Ascending aorta (tissue), 2 donors: ENCODE results near the gene FAM107B. TPM values are rescaled to one million over a fixed set of nuclear protein-coding genes. Genes with fewer than 3 reads are reported as not detected.

Experiments
- DNase-seq, 2 donors: peaks; one replicate each; pipeline ENCODE4 v3.0.0-alpha.2; 2019; ENCODE audit warnings: low spot score in 2 of 2
- H3K27ac ChIP-seq, 2 donors: fragments of 200-600 bp; sonication (generic); one replicate each; pipeline ENCODE4 v1.5.1; 2016 to 2017; ENCODE audit warnings: mild to moderate bottlenecking in 1 of 2
- H3K27me3 ChIP-seq: fragments of 200-600 bp; sonication (generic); one replicate; pipeline ENCODE4 v1.5.1; 2017
- H3K36me3 ChIP-seq, 2 donors: fragments of 200-600 bp; sonication (generic); one replicate each; pipeline ENCODE4 v1.5.1; 2016
- H3K4me1 ChIP-seq, 2 donors: fragments of 200-600 bp; sonication (generic); one replicate each; pipeline ENCODE4 v1.5.1; 2016 to 2017; ENCODE audit warnings: mild to moderate bottlenecking in 1 of 2
- H3K4me3 ChIP-seq, 2 donors: fragments of 200-600 bp; sonication (generic); one replicate each; pipeline ENCODE4 v1.5.1; 2016 to 2017; ENCODE audit warnings: mild to moderate bottlenecking in 1 of 2
- H3K9me3 ChIP-seq, 2 donors: fragments of 200-600 bp; sonication (generic); one replicate each; pipeline ENCODE4 v1.5.1; 2016
- intact Hi-C: fragments of 100-400 bp; cut with DNase I; formaldehyde crosslinking; loops from one replicate; pipeline ENCODE4 v1.15.1; 2023
- total RNA-seq: library from RNA; depleted of rRNA; stranded (reverse); fragments of >200 nt; gene quantifications from one replicate; pipeline ENCODE4 v1.1.0, GENCODE V29; 2016
- TF ChIP-seq, protein P1 (sequence below), 3 experiments: fragments of 200-600 bp in 2 of 3; fragments of 450-650 bp in 1 of 3; sonication (generic) in 2 of 3; IDR thresholded peaks; one replicate each; pipeline ENCODE4 v1.5.1; 2016 to 2019; ENCODE audit warnings: antibody characterized with exemption in 3 of 3, mild to moderate bottlenecking in 1 of 3, moderate library complexity in 1 of 3

FAM107B gene
- total RNA-seq, 1 donor from 2014 or later = 3.7 TPM

DNA sequence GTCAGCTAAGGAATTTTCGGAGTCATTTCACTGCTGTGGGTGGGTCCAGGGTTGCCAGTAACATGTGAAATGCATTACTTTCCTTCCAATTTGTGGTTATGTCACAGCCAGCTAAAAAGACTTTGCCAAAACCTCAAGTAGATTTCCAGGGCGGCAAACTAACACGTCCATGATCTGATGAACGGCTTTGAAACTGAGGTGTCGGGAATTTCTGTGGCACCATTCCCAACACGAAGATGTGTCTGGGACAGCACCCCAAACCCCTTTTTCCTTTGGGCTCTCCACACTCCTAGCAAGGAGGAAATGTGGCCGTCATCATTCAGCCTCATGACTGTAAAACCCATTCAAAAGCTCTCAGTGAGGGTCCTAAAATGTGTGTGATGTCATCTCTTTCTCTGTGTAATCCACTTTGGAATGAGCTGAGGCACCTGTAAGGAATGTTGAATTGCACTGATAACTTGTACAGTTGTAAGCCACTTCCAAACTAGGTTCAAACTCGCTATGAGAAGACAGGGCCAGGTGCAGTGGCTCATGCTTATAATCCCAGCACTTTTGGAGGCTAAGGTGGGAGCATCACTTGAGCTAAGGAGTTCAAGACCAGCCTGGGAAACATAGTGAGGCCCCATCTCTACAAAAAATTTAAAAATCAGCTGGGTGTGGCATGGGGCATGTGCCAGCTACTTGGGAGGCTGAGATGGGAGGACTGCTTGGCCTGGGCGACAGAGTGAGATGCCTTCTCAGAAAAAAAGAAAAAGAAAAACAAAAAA is 297.9 kb downstream of the FAM107B start:
- Histone ChIP-seq H3K36me3 (no peaks in the 10 kb centered on the region), H3K27me3 (no peaks in the 10 kb centered on the region), H3K4me3 (no peak overlapping the region), H3K4me1 (no peaks in the 10 kb centered on the region), H3K27ac (no peak overlapping the region), H3K9me3 (no peaks in the 10 kb centered on the region)
- no peak for DNase-seq
- TF ChIP-seq, protein P1, sequence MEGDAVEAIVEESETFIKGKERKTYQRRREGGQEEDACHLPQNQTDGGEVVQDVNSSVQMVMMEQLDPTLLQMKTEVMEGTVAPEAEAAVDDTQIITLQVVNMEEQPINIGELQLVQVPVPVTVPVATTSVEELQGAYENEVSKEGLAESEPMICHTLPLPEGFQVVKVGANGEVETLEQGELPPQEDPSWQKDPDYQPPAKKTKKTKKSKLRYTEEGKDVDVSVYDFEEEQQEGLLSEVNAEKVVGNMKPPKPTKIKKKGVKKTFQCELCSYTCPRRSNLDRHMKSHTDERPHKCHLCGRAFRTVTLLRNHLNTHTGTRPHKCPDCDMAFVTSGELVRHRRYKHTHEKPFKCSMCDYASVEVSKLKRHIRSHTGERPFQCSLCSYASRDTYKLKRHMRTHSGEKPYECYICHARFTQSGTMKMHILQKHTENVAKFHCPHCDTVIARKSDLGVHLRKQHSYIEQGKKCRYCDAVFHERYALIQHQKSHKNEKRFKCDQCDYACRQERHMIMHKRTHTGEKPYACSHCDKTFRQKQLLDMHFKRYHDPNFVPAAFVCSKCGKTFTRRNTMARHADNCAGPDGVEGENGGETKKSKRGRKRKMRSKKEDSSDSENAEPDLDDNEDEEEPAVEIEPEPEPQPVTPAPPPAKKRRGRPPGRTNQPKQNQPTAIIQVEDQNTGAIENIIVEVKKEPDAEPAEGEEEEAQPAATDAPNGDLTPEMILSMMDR (IDR thresholded peaks at IDR 0.05) = no peak
- intact Hi-C loops = loop anchor here (10.0 kb wide), 1 partner anchor 692 kb away; no protein-coding TSS in a partner anchor

DNA sequence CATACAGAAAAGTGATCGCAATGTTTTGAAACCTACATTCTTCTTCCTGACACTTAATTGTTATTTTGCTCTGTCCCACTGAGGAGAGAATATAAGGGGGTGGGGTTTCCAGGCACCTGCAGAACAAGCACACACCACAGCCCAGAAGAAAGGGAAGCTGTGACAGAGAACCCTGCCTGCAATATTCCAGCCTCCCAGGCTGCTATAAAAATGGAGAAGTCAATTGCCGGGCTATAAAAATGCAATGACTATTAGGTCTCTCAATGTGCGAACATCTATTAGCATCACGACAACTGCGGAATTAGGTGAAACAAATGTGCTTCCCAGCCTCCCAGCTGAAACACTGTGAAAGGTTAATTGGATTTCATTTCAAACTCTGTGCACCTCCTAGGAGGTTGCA is 298.7 kb downstream of the FAM107B start:
- Histone ChIP-seq H3K4me3 (no peak overlapping the region), H3K27me3 (no peaks in the 10 kb centered on the region), H3K27ac (no peak overlapping the region), H3K9me3 (no peaks in the 10 kb centered on the region), H3K36me3 (no peaks in the 10 kb centered on the region), H3K4me1 (no peaks in the 10 kb centered on the region)
- TF ChIP-seq, protein P1 (IDR thresholded peaks at IDR 0.05) = no peak
- DNase-seq = no peak
- intact Hi-C loops = loop anchor here (10.0 kb wide), 1 partner anchor 691 kb away; no protein-coding TSS in a partner anchor

DNA sequence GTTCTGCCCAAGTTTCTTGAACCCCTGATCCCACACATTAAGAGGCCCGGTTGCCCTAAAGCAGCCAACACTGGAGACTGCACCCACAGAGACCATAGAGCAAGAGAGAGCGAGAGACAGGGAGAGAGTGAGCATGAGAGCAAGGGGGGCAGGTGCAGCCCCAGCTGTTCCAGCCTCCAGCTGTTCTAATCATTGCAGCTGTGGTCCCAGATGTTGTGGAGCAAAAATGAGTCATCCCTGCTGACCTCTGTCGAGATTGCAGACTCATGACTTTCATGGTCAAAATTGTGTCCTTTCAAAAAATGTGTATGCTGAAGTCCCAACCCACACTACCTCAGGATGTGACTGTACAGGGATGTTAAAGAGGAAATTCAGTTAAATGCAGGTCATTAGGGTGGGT is 300.0 kb downstream of the FAM107B start:
- no peaks in the 10 kb centered on the region for H3K9me3 ChIP-seq
- H3K36me3 ChIP-seq = no peaks in the 10 kb centered on the region
- intact Hi-C loops = loop anchor here (10.0 kb wide), 1 partner anchor 690 kb away; no protein-coding TSS in a partner anchor
- no peaks in the 10 kb centered on the region for H3K27me3 ChIP-seq
- H3K27ac ChIP-seq = no peak overlapping the region
- no peak overlapping the region for H3K4me3 ChIP-seq
- no peaks in the 10 kb centered on the region for H3K4me1 ChIP-seq
- TF ChIP-seq, protein P1 (IDR thresholded peaks at IDR 0.05) = no peak
- no peak for DNase-seq

DNA sequence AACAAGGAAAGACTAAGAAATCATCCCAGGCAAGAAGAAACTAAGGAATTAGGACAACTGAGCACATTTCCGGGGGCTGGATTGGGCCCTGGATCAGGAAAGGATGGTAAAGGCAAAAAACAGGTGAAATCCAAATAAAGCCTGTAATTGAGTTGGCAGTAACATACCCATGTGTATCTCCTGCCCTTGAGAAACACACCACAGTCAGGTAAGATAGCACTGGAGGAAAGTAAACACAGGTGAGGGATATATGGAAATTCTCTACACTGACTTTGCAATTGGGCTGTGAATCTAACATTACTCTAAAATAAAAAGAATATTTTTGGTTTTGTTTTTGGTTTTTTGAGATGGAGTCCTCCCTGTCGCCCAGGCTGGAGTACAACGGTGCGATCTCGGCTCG is 303.8 kb downstream of the FAM107B start:
- intact Hi-C loops = loop anchor here (10.0 kb wide), 1 partner anchor 686 kb away; no protein-coding TSS in a partner anchor
- no peaks in the 10 kb centered on the region for H3K27me3 ChIP-seq
- no peaks in the 10 kb centered on the region for H3K4me1 ChIP-seq
- no peaks in the 10 kb centered on the region for H3K36me3 ChIP-seq
- no peak for DNase-seq
- H3K27ac ChIP-seq = no peak overlapping the region
- H3K4me3 ChIP-seq = no peak overlapping the region
- TF ChIP-seq, protein P1 (IDR thresholded peaks at IDR 0.05) = no peak
- H3K9me3 ChIP-seq = no peaks in the 10 kb centered on the region

DNA sequence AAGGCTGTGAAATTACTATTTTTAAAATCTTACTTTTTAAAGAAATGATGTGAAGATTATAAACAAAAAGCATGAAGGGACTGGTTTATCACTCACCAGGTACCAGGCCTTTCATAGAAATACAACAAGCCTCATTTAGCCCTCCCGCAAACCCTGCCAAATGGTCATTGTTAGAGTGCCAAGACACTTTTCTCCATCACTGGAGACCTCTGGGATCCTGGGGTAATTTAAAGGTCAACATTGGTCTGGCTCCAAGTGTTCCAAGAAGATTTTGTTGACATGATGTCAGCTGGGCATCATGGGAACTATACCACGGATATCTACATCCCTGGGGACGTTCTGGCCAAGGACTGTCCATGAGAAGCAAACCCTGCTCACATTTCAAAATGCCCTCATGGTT is 306.0 kb downstream of the FAM107B start:
- intact Hi-C loops = no loop called here
- H3K9me3 ChIP-seq = no peaks in the 10 kb centered on the region
- no peaks in the 10 kb centered on the region for H3K36me3 ChIP-seq
- H3K27ac ChIP-seq = no peak overlapping the region
- H3K4me1 ChIP-seq = no peaks in the 10 kb centered on the region
- no peak overlapping the region for H3K4me3 ChIP-seq
- H3K27me3 ChIP-seq = no peaks in the 10 kb centered on the region
- TF ChIP-seq, protein P1 (IDR thresholded peaks at IDR 0.05) = no peak
- DNase-seq = no peak

Other genes starting within 250 kb of the FAM107B start
- gene CDNF, start 63.1 kb upstream of the FAM107B start, total RNA-seq = not detected
- gene HSPA14, start 63.4 kb upstream of the FAM107B start, total RNA-seq = 26.3 TPM
- gene MSANTD7, start 63.4 kb upstream of the FAM107B start, total RNA-seq = 0.64 TPM
- gene SUV39H2, start 104.0 kb upstream of the FAM107B start, total RNA-seq = not detected
- 8.6 TPM for gene DCLRE1C, start 179.2 kb upstream of the FAM107B start, total RNA-seq
- not detected for gene MEIG1, start 184.5 kb upstream of the FAM107B start, total RNA-seq